ENCODE measurements around the gene INSC. TPM values are rescaled to one million over a fixed set of nuclear protein-coding genes. Genes with fewer than 3 reads are reported as not detected.

The INSC gene
- total RNA-seq, 1 donor from 2014 or later = 8.3 TPM

DNA sequence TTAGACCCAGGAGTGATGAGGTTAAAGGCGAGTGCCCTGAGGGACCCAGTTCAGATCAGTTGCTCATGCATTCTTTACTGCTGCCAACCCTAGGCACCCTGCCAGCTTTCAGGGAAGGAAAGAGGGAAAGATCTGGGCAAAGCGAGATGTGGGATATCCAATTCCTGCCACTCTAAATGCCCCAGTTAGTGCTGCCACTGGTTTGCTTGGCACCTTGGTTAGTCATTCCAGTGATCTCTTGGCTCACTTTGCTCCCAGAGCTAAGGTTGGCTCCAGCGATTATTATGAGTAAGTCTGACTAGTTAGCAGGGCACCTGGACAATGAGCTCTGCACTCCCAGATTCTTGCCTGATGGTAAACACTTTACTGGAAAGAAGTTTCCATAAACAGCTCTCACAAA lies 85.0 kb downstream of the INSC start:
- intact Hi-C loops (cut with DNase I) = no loop called here
- ATAC-seq (peak; percentile 18), DNase-seq (ENCODE audit: low spot score) (no peak)

DNA sequence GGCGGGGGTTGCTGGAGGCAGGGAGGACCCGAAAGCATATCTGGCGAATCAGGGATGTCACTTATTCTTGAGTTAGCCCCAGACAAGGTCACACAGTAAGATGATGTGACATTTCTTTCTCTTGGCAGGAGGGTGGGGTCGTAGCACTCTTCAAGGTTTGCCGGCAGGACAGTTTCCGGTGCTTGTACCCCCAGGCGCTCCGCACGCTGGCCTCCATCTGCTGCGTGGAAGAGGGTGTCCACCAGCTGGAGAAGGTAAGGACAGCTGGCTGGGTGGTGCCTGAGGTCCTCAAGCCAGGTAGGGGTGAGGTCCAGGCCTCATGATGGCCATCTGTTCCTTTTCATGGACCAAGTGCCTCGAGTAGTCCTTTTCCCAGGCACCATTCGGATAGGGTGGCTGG lies 86.0 kb downstream of the INSC start:
- intact Hi-C loops (cut with DNase I) = no loop called here
- ATAC-seq (no peak), DNase-seq (ENCODE audit: low spot score) (no peak)

DNA sequence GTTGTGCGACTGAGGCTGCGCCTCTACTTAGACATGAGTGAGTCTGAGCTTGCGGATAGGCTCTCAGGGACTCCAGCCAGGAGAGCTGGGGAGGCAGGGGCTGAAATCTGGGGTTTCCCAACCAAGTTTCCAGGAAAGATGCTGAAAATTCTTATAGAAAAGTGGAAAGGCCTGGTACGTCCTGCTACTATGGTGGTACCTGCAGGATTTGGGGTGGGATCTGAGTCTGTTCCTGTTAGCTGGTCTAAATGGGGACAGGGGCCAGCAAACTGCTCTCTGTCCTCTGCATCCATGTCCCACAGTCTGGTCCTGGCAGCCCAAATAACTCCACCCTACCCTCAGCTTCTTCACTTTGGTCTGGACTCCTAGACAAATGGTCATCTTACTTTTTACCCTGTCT lies 86.9 kb downstream of the INSC start:
- intact Hi-C loops (cut with DNase I) = no loop called here
- DNase-seq (ENCODE audit: low spot score) = no peak
- no peak for ATAC-seq

DNA sequence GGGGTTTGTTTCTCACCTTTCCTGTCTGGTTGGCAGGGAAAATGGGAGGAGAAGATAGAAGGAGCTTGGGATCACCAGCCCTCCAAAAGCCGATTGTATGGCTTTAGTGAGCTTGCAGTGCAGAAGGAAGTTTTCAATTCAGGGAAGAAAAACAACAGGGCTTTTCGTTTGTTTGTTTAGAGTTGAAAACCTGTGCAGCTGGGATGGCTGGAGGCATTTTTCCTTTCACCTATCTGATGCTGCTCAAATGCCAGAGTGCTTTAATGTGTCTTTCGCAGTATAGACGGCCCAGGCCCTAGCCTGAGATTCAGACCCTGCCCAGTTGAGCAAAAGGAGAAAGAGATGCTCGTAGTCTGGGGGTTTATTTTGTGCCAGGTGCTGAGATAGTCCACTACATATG lies 87.9 kb downstream of the INSC start:
- no peak for DNase-seq (ENCODE audit: low spot score)
- ATAC-seq = no peak
- intact Hi-C loops (cut with DNase I) = no loop called here

DNA sequence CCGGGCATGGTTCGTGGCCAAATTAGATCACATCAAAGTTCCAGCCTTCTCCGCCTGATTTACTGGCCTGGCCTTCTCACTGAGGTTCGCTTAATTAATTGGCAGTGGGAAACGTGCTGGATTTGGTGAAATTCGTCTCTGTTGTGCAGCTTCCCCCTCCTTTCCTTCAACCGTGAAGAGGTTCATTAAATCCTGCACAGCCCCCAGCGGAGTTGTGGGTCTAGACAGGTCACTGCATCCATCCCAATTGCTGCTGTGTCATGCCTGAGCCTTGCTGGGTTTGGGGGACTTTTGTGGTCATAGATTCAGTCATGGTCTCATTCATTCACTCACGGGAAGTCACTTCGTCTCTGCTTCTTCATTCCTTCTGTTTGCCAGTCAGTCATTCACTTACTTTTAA lies 90.0 kb downstream of the INSC start:
- DNase-seq (ENCODE audit: low spot score) = no peak
- ATAC-seq = no peak
- intact Hi-C loops (cut with DNase I) = loop anchor here (5.0 kb wide), 1 partner anchor 102 kb away; no protein-coding TSS in a partner anchor

DNA sequence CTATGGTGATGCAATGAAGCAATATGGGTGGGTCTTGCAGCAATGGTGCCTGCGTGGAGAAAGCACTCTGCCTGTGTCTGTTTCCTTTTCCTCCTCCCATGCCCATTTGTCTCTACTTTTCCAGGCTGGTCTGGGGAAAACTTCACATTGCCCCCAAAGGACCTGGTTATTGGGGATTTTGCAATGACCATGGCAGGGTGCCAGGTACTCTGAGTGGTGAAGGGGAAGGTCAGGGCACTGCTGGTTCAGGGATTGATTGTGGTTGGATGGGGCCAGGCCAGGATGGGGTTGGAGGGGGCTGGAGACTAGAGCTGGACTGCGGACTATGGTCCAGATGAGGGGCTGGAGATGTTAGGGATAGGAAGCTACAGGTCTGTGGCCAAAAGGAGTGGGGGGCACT lies 92.1 kb downstream of the INSC start:
- DNase-seq (ENCODE audit: low spot score) = no peak
- intact Hi-C loops (cut with DNase I) = loop anchor here (5.0 kb wide), 1 partner anchor 104 kb away; no protein-coding TSS in a partner anchor
- no peak for ATAC-seq

DNA sequence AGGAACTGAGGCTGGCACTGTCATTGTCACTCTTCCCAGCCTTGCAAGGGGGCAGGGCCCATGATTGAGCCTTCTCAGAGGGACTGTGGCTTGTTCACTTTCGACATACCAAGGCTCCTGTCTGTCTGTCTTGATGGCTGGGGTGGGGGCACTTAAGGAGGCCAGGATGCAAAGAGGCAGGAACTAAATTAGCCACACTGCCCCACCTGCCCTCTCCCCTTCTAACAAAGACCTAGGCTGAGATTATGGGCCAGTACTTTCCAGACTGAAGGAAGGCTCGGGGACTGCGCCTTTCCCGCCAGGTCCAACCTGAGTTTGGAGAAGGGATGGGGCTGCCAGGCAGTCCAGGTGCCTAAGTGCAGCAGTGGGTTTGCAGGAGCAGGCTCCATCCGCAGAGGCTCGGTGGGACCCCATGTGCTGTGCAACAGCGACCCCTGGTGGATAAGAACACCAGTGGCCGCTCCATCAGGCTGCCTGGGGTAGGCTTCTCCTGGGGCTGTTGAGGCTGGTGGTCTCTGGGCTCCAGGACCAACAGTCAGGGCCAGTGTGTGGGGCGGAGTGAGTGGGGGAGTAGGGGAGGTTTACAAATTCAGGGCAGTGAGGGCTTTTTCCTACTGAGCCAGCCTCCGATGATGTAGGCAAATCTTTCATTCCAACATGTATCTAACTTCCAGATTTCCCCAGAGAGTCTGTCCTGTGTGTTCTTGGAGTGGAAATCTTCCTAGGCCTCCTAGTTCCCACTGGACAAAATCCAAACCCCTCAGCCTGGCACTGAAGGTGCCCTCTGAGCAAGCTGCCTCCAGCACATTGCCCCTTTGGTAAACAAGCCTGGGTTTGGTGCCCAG lies 93.9 kb downstream of the INSC start:
- peak; percentile 81 for ATAC-seq
- intact Hi-C loops (cut with DNase I) = loop anchor here (5.0 kb wide), 1 partner anchor 106 kb away; no protein-coding TSS in a partner anchor
- DNase-seq (ENCODE audit: low spot score) = peak; percentile 87

DNA sequence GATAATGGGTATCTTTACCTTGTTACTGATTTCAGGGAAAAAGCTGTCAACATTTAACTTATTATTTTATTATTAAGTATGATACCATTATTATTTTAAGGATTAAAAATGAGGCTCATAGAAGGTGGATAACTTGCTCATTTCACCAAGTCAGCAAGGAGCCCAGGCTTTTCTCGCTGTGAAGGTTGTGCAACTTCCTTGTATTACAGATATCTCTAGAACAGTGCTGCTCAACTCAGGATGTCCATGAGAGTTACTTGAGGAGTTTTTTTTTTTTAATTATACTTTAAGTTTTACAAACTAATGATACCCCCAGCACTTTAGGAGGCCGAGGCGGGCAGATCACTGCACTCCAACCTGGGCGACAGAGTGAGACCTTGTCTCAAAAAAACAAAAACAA lies 98.2 kb downstream of the INSC start:
- no peak for ATAC-seq
- intact Hi-C loops (cut with DNase I) = no loop called here
- DNase-seq (ENCODE audit: low spot score) = no peak

DNA sequence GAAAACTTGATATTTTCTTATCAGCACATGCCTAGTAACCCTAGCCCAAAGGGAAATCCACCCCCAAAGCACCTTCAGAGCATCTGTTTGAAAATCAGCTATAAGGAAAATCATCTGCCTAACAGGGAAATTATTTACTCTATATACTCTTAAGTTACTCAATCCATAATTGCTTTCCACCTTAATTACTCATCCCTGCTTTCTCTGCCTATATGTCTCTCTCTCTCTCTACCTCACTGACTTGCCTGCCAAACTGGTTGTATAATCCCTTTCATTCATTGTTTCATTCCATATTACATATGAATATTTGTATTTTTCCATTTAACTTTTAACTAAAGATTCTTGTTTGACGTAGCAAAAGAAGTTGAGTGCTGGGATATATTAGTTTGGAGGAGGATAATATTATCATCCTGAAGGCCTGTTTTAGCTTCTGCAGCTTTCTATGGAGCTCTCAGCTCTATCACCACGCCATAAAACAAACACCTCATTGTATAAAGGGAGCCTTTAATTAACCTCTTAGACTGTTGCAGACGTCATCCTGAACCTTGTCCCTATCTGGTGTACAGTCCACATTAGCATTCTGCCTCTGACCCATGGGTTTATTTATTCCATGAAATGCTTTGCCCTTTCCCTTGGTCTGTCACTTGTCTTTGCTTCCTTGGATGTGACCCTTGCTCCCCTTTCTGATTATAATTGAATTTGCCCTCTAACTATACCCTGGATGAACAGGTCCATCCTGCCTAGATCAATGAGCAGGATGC lies 98.9 kb downstream of the INSC start:
- intact Hi-C loops (cut with DNase I) = no loop called here
- ATAC-seq (no peak), DNase-seq (ENCODE audit: low spot score) (no peak)

DNA sequence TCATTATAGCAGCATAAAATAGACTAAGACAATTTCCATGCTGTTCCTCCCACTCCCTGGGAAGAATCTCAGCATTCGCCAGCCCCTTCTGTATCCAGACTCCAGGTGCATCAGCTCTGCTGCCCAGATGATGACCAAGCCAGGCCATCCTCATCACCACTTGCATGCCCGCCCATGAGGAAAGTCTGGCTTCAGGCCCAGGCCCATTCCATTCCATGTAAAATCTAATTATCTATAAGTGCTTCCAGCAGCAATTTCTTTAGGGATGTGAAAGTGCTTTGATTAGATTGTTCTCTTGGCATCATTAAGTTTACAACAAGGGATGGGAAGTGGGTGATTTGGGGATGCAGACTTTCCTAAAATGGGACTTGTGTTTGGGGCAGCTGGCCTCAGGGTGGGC lies 100.3 kb downstream of the INSC start:
- DNase-seq (ENCODE audit: low spot score) = no peak
- ATAC-seq = no peak
- intact Hi-C loops (cut with DNase I) = no loop called here

DNA sequence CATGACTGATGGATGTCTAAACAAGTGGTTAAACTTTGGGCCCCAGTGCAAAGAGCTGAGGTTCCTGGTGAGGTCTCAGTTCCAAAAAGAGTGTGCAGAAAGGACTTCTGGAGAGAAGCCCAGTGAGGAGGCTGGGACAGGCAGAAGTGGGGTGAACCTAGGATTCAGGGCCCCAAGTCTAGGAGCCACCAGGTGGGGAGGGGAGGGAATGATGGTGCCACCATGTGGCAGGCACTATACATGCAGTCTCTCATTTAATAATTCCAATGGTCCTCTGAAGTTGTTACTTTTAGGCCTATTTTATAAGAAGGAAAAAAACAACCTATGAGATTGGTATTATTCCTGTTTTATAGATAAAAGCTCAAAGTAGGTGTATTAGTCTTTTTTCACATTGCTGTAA lies 102.0 kb downstream of the INSC start:
- no peak for ATAC-seq
- DNase-seq (ENCODE audit: low spot score) = no peak
- intact Hi-C loops (cut with DNase I) = no loop called here

DNA sequence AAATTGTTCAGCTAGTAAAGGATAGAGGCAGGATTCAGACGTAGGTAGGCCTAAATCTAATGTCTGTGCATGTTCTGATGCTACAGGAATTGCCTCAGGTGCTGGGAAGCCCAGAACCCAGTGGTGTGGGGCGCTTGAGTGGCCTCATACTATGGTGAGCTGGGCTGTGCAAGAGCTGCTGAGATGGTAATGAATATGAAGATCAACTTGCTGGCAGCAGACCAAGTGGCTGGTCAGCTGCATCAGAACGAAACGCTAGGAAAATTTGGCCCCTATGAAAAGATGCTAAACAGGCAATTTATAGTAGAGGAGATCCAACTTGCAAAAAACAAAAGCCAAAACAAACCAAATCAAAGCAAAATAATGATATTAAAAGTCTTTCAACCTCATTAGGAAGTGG lies 102.7 kb downstream of the INSC start:
- ATAC-seq = no peak
- DNase-seq (ENCODE audit: low spot score) = no peak
- intact Hi-C loops (cut with DNase I) = no loop called here

DNA sequence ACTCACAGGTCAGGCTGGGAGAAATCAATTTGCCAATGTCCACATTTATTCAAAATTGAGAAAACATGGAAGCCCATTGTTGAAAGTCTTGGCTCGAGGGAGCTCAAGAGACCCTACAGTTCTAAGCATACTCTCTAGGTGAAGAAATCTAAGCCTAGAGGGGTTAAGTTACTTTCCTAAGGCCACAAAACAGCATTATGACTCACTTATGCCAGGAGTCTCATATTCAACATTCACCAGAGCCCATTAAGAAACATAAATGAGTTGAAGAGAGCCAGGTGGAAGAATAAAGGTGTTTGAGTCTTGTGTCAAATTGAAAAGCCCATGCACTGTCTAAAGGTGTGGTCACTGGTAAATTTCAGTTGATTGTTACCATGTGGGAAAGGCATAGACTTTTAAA lies 108.1 kb downstream of the INSC start:
- intact Hi-C loops (cut with DNase I) = no loop called here
- DNase-seq (ENCODE audit: low spot score) (no peak), ATAC-seq (no peak)

DNA sequence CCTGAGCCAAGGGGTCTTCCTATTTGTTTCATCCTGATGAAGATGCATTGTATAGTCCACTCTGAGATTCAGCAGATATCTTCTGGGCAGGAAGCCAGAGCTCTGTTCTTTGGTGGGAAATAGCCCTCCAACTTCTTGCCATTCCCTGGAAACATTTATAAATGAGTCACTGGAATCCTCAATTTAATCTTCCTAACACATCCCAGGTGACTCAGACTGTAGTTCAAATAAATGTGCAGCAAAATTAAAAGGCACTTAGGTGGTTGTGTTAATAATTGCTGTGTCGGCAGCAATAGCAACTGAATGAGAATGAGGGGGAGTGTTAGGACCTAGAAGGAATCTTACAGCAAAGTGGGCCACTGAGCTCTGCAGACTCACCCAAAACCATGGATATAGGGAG lies 108.6 kb downstream of the INSC start:
- ATAC-seq = no peak
- no peak for DNase-seq (ENCODE audit: low spot score)
- intact Hi-C loops (cut with DNase I) = no loop called here

DNA sequence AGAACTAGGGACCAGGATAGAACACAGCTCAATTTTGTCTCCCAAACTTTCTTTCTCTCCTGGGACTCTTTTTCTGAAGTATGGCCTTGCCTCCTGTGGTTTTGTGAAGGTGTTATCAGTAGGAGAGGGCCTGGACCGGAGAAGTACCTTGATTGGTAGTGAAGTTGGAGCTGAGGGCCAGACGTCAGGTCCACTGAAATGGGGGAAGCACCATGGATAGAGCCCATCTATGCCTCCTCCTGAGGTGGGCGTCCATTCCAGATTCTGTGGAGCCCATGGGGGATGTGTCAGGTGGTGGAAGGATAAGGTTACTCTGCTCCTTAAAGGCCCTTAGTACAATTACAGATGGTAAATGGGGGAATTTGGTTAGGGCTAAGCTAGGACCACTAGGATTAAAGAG lies 109.7 kb downstream of the INSC start:
- DNase-seq (ENCODE audit: low spot score) = no peak
- no peak for ATAC-seq
- intact Hi-C loops (cut with DNase I) = no loop called here

DNA sequence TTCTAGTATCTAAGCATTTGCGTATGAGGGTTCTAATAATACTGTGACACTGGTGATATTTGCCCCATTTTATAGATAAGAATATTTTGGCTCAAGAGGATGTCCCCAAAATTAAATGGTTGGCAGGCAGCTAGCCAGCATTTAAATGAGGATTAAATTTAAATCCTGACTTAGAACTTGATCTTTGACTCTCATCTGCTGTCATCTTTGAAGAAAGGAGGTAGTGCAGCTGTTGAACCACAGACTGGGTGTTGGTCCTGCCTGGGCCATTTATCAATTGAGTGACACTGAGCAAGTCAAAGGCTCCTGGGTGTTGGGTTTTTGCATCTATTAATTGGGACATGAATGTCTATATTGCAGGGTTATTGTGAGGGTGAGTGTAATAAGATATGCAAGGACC lies 112.3 kb downstream of the INSC start:
- intact Hi-C loops (cut with DNase I) = no loop called here
- ATAC-seq (no peak), DNase-seq (ENCODE audit: low spot score) (no peak)

DNA sequence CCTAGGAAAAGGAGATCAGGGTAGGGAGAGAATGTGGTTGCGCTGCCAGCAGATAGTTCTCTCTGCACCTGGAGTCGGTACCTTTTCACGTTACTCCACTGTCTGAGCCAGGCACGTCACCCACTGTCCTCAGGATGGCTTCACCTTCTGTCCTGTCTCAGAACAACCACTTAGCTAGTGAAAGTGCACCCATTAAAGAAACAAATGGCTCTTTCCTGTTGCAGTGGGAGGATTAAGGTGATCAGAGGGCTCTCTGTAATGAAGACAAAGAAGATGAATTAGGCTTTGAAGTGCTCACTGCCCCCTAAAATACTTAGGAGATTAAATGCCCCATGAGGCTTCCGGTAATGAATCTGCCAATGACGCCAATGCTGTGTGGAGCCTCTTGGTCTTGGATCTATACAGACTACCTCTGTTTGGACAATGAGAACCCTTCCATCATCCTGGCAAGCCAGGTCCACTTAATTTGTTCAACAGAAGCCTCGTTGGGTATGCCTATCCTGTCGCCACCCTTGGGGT lies 113.7 kb downstream of the INSC start:
- ATAC-seq = no peak
- intact Hi-C loops (cut with DNase I) = no loop called here
- no peak for DNase-seq (ENCODE audit: low spot score)

DNA sequence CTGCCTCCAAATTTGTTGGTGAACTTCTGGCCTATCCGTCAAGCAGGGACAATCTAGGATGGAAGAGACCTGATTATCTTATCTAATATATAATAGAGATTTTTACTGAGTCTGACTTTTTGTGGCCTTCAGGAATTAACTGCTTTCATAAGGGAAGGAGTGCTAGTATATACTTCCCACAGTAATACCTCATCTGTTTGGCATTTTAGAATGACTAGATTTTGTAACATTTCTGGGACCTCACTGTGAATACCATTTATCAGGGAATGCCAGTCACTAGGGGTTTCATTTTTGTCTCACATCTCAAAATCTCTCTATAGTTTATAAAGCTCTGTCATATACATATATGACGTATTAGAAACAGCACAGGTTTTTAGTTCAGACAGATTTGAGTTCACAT lies 114.3 kb downstream of the INSC start:
- DNase-seq (ENCODE audit: low spot score) (no peak), ATAC-seq (no peak)
- intact Hi-C loops (cut with DNase I) = no loop called here

DNA sequence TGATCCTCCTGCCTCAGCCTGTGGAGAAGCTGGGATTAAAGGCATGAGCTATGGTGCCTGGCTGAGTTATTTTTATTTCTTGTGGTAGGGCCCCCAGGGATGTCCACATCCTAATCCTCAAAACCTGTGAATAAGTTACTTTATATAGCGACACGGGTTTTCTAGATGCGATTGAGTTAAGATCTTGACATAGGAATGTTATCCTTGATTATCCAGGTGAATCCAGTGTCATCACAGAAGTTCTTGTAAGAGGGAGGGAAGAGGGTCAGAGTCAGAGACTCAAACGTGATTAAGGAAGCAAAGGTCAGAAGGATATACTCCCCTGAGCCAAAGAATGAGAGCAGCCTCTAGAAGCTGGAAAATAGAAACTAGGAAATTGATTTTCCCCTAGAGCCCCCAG lies 117.8 kb downstream of the INSC start:
- intact Hi-C loops (cut with DNase I) = no loop called here
- DNase-seq (ENCODE audit: low spot score) (no peak), ATAC-seq (no peak)

Data from sciatic nerve (tissue), 2 donors.